DND-41 (cell line): ENCODE measurements around the gene NPW.

ENCODE experiments used
- EZH2 ChIP-seq: IDR thresholded peaks from 3 replicates; pipeline ENCODE4 v1.6.1; 2012; ENCODE audit warnings: borderline replicate concordance, low read depth, mild to moderate bottlenecking, moderate library complexity, low read length, inconsistent platforms; ENCODE audit not compliant: severe bottlenecking
- TF ChIP-seq, protein P1 (sequence below): IDR thresholded peaks from 2 replicates; pipeline ENCODE4 v1.5.1; 2012; ENCODE audit warnings: borderline replicate concordance, low read length, moderate library complexity, mild to moderate bottlenecking; ENCODE audit not compliant: poor library complexity, severe bottlenecking; ENCODE audit errors: extremely low read depth

DNA sequence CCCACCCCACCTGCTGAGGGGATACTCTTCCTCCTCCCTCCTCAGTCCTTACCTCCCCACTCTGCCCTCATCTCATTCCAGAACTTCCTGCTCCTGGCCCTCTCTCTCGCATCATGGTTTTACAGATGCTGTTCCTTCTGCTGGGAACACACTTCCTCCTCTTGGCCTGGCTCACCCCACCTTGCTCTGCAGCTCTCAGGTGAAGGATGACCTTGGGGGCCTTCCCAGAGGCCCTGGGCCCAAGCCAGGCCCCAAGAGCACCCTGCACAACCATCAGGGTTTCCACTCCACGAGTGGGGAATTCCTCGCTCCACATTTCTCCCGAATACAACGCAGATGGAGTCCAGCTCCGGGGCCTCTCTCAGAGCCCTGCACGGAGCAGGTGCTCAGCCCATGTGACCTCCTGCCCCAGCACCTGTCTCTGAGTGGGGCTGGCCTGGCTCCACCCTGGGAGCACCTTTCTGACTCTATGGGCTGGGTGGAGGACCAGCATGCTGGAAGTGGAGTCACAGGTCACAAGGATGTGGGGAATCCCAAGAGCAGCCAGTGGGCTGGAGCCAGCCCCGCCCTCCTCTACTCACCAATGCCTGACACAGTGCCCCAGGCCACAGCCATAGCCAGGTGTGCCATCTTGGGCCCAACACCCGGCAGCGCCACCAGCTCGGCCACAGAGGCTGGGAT, 23.5 kb downstream of the NPW start:
- TF ChIP-seq, protein P1, sequence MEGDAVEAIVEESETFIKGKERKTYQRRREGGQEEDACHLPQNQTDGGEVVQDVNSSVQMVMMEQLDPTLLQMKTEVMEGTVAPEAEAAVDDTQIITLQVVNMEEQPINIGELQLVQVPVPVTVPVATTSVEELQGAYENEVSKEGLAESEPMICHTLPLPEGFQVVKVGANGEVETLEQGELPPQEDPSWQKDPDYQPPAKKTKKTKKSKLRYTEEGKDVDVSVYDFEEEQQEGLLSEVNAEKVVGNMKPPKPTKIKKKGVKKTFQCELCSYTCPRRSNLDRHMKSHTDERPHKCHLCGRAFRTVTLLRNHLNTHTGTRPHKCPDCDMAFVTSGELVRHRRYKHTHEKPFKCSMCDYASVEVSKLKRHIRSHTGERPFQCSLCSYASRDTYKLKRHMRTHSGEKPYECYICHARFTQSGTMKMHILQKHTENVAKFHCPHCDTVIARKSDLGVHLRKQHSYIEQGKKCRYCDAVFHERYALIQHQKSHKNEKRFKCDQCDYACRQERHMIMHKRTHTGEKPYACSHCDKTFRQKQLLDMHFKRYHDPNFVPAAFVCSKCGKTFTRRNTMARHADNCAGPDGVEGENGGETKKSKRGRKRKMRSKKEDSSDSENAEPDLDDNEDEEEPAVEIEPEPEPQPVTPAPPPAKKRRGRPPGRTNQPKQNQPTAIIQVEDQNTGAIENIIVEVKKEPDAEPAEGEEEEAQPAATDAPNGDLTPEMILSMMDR = no peak
- TF ChIP-seq EZH2 = no peak
